Dendritic cell treated with granulocyte-macrophage colony-stimulating factor and Interleukin-4, amounts not matched to agents 40 ng/mL and 50 ng/mL, for 4 days (primary cell): ENCODE results near the gene SPTAN1.
"Not testable (repeated sequence)": the region's sequence is repeated elsewhere in the genome, so short reads cannot be mapped to it uniquely, and the experiment has no call there.

Experiments used
- H3K27ac Mint-ChIP-seq: one replicate; pipeline ENCODE4 v1.8.0; 2022; ENCODE audit warnings: mild to moderate bottlenecking, mixed read lengths
- H3K27me3 Mint-ChIP-seq: one replicate; pipeline ENCODE4 v1.8.0; 2022; ENCODE audit warnings: mild to moderate bottlenecking, mixed read lengths
- H3K36me3 Mint-ChIP-seq: one replicate; pipeline ENCODE4 v1.8.0; 2022; ENCODE audit warnings: low read depth, mixed read lengths
- H3K4me1 Mint-ChIP-seq: one replicate; pipeline ENCODE4 v1.8.0; 2022; ENCODE audit warnings: low read depth, mixed read lengths
- H3K4me3 Mint-ChIP-seq: one replicate; pipeline ENCODE4 v1.8.0; 2022; ENCODE audit warnings: mild to moderate bottlenecking, moderate library complexity, mixed read lengths
- H3K9me3 Mint-ChIP-seq: one replicate; pipeline ENCODE4 v1.8.0; 2022; ENCODE audit warnings: mixed read lengths
- intact Hi-C: fragments of 100-400 bp; cut with micrococcal nuclease; formaldehyde crosslinking; loops from one replicate; pipeline ENCODE4 v1.15.0; 2022

Gene SPTAN1

GRCh38 chr9:128636024-128636390, 83.6 kb downstream of the SPTAN1 start:
- H3K36me3 Mint-ChIP-seq, result peaks cover 48% of the 10 kb centered on the region
- H3K9me3 Mint-ChIP-seq, result no peaks in the 10 kb centered on the region
- no peak overlapping the region for H3K4me3 Mint-ChIP-seq
- peaks cover 14% of the 10 kb centered on the region for H3K4me1 Mint-ChIP-seq
- no peaks in the 10 kb centered on the region for H3K27me3 Mint-ChIP-seq
- no peak overlapping the region for H3K27ac Mint-ChIP-seq
- intact Hi-C loops, result loop anchor here (1.0 kb wide), 1 partner anchor 41 kb away; no protein-coding TSS in a partner anchor

GRCh38 chr9:128636556-128637530, 84.5 kb downstream of the SPTAN1 start:
- peaks cover 39% of the 10 kb centered on the region for H3K36me3 Mint-ChIP-seq
- no peaks in the 10 kb centered on the region for H3K27me3 Mint-ChIP-seq
- H3K27ac Mint-ChIP-seq, result no peak overlapping the region
- H3K4me1 Mint-ChIP-seq, result peaks cover 14% of the 10 kb centered on the region
- H3K4me3 Mint-ChIP-seq, result no peak overlapping the region
- intact Hi-C loops, result loop anchor here (1.0 kb wide), 1 partner anchor 40 kb away; no protein-coding TSS in a partner anchor
- no peaks in the 10 kb centered on the region for H3K9me3 Mint-ChIP-seq

DNA sequence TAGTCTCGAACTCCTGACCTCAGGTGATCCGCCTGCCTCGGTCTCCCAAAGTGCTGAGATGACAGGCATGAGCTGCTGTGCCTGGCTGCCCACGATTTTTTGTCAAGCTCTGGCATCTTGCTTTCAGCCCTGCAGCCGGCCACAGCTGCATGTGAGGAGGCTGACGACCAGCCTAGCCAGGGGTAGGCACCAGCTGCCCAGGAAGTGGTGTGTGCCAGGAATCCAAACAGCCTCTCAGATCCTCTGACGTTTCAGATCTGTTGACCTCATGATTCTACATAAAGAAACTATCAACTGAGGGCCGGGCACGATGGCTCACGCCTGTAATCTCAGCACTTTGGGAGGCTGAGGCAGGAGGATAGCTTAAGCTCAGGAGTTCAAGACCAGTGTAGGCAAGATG, 85.3 kb downstream of the SPTAN1 start:
- no peak overlapping the region for H3K4me3 Mint-ChIP-seq
- no peak overlapping the region for H3K27ac Mint-ChIP-seq
- peaks cover 31% of the 10 kb centered on the region for H3K36me3 Mint-ChIP-seq
- no peaks in the 10 kb centered on the region for H3K27me3 Mint-ChIP-seq
- peaks cover 14% of the 10 kb centered on the region for H3K4me1 Mint-ChIP-seq
- no peaks in the 10 kb centered on the region for H3K9me3 Mint-ChIP-seq
- intact Hi-C loops, result no loop called here

DNA sequence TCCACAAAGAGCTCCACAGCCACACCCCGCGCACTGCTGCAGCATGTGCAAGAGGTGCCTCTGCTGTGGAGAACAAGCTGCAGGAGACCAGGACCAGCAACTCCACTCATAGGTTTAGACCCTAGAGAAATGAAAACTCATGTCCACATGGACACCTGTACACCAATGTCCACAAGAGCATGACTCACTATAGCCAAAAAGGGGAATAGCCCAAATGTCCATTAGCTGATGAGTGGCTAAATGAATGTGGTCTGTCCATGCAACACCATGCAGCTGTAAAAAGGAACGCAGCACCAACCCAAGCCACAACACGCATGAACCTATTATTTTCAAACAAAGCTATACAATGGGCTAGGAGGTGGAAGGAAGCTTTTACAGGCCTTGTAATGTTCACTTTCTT, 86.2 kb downstream of the SPTAN1 start:
- H3K36me3 Mint-ChIP-seq, result peaks cover 22% of the 10 kb centered on the region
- no peaks in the 10 kb centered on the region for H3K9me3 Mint-ChIP-seq
- intact Hi-C loops, result no loop called here
- no peaks in the 10 kb centered on the region for H3K27me3 Mint-ChIP-seq
- H3K4me1 Mint-ChIP-seq, result peaks cover 15% of the 10 kb centered on the region
- no peak overlapping the region for H3K4me3 Mint-ChIP-seq
- H3K27ac Mint-ChIP-seq, result no peak overlapping the region

GRCh38 chr9:128640603-128641002, 88.2 kb downstream of the SPTAN1 start:
- Mint-ChIP-seq H3K27me3 (no peaks in the 10 kb centered on the region), H3K4me3 (no peak overlapping the region), H3K27ac (no peak overlapping the region), H3K9me3 (no peaks in the 10 kb centered on the region), H3K4me1 (peaks cover 12% of the 10 kb centered on the region), H3K36me3 (peaks cover 2% of the 10 kb centered on the region)
- intact Hi-C loops, result no loop called here

- peaks cover 5% of the 10 kb centered on the region for H3K4me1 Mint-ChIP-seq
- no peak overlapping the region for H3K27ac Mint-ChIP-seq
- H3K4me3 Mint-ChIP-seq, result no peak overlapping the region
- no peaks in the 10 kb centered on the region for H3K36me3 Mint-ChIP-seq
- H3K9me3 Mint-ChIP-seq, result no peaks in the 10 kb centered on the region
- intact Hi-C loops, result no loop called here
- H3K27me3 Mint-ChIP-seq, result no peaks in the 10 kb centered on the region
Measured at GRCh38 chr9:128642675-128643245, 90.4 kb downstream of the SPTAN1 start.

DNA sequence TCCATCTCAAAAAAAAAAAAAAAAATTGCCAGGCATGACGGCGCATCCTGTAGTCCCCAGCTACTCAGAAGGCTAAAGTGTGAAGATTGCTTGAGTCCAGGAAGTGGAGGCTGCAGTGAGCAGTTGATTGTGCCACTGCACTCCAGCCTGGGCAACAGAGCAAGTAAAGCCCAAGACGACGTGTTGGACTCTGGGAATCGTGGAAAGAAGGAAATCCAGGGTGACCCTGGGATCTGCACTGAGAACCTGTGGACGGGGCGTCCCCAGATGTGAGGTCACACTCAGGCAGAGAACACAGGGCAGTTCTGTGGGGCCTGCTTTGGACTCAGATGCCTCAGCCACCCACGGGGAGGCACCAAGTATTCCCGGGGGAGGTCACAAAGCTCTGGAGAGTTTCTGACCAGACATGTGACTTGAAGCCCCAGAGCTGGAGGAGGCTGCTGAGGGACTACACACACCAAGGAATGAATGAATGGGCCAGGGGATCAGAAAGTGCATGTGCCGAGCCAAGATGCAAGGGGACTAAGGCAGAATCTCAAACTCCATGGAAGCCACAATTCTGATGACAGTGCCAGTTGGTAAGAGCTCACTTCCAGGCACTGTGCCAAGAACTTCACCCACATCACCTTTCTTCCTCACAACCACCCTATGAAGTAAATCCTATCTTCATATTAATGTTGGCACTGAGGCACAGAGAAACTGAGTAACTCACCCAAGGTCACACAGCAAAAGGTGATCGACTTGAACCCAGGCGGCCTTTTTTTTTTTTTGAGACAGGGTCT, 91.3 kb downstream of the SPTAN1 start:
- no peaks in the 10 kb centered on the region for H3K36me3 Mint-ChIP-seq
- no peak overlapping the region for H3K27ac Mint-ChIP-seq
- H3K9me3 Mint-ChIP-seq, result no peaks in the 10 kb centered on the region
- no peaks in the 10 kb centered on the region for H3K27me3 Mint-ChIP-seq
- intact Hi-C loops, result no loop called here
- H3K4me3 Mint-ChIP-seq, result no peak overlapping the region
- H3K4me1 Mint-ChIP-seq, result peaks cover 5% of the 10 kb centered on the region

GRCh38 chr9:128648206-128648605, 95.8 kb downstream of the SPTAN1 start:
- H3K27me3 Mint-ChIP-seq, H3K36me3 Mint-ChIP-seq, intact Hi-C loops: not testable (repeated sequence)

DNA sequence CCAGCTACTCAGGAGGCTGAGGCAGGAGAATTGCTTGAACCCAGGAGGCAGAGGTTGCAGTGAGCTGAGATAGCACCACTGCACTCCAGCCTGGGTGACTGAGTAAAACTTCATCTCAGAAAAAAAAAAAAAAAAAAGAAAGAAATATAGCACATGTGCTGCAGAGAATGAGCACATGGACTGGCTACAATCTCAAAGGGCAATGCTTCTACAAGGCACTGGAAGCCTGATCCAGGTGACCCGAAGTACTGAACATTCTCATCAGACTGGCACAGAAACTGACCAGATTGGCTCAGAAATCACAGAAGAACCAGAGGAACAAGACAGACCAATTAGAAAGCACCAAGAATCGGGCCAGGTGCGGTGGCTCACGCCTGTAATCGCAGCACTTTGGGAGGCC, 99.4 kb downstream of the SPTAN1 start:
- H3K4me1 Mint-ChIP-seq, result peaks cover 3% of the 10 kb centered on the region
- intact Hi-C loops, result no loop called here
- no peaks in the 10 kb centered on the region for H3K27me3 Mint-ChIP-seq
- H3K27ac Mint-ChIP-seq, result no peak overlapping the region
- no peaks in the 10 kb centered on the region for H3K9me3 Mint-ChIP-seq
- no peak overlapping the region for H3K4me3 Mint-ChIP-seq
- H3K36me3 Mint-ChIP-seq, result peaks cover 4% of the 10 kb centered on the region

More at GRCh38 chr9:128648206-128648605, 95.8 kb downstream of the SPTAN1 start:
- not testable (repeated sequence) for H3K4me3 Mint-ChIP-seq, H3K9me3 Mint-ChIP-seq, H3K4me1 Mint-ChIP-seq, H3K27ac Mint-ChIP-seq

DNA sequence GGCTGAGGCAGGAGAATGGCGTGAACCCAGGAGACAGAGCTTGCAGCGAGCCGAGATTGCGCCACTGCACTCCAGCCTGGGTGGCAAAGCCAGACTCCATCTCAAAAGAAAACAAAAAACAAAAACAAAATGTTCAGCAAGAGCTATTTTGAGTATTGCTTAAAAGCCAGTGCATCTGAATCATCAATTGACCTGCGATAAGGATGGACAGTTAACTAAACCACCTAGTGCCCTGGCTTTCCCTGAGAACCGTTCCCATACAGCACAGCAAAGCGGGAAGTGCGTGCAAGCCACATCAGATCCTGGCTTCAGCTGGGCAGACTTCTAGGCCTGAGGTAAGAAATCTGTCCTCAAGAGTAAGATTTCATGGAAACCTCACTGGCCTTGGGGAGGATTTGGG, 101.5 kb downstream of the SPTAN1 start:
- Mint-ChIP-seq H3K27ac (no peak overlapping the region), H3K4me1 (peaks cover 5% of the 10 kb centered on the region), H3K4me3 (no peak overlapping the region), H3K27me3 (no peaks in the 10 kb centered on the region), H3K9me3 (no peaks in the 10 kb centered on the region), H3K36me3 (peaks cover 6% of the 10 kb centered on the region)
- intact Hi-C loops, result no loop called here

GRCh38 chr9:128654481-128654880, 102.1 kb downstream of the SPTAN1 start:
- Mint-ChIP-seq H3K27ac (no peak overlapping the region), H3K9me3 (no peaks in the 10 kb centered on the region), H3K36me3 (peaks cover 6% of the 10 kb centered on the region), H3K4me1 (peaks cover 5% of the 10 kb centered on the region), H3K27me3 (no peaks in the 10 kb centered on the region), H3K4me3 (no peak overlapping the region)
- intact Hi-C loops, result no loop called here

- H3K4me3 Mint-ChIP-seq, result peak within 1 kb of the TSS; percentile 90
- H3K27ac Mint-ChIP-seq, result peak within 1 kb of the TSS; percentile 99
- H3K36me3 Mint-ChIP-seq, result peaks cover 6% of the 10 kb centered on the region
- no peaks in the 10 kb centered on the region for H3K27me3 Mint-ChIP-seq
- H3K9me3 Mint-ChIP-seq, result no peaks in the 10 kb centered on the region
- H3K4me1 Mint-ChIP-seq, result peaks cover 5% of the 10 kb centered on the region
- intact Hi-C loops, result loop anchor here (2.0 kb wide), 1 partner anchor 32 kb away; the partner anchor contains the start of gene SET
Measured at GRCh38 chr9:128656416-128657343, 104.3 kb downstream of the SPTAN1 start, which contains the start of gene DYNC2I2. DYNC2I2 (minus strand) TSS chr9:128656847; CDS start chr9:128656726, 121 bp downstream.

GRCh38 chr9:128657344-128657704, 104.9 kb downstream of the SPTAN1 start:
- peaks cover 5% of the 10 kb centered on the region for H3K4me1 Mint-ChIP-seq
- no peaks in the 10 kb centered on the region for H3K9me3 Mint-ChIP-seq
- H3K4me3 Mint-ChIP-seq, result no peak overlapping the region
- H3K36me3 Mint-ChIP-seq, result peaks cover 6% of the 10 kb centered on the region
- H3K27ac Mint-ChIP-seq, result peak overlapping the region; percentile 99
- no peaks in the 10 kb centered on the region for H3K27me3 Mint-ChIP-seq
- intact Hi-C loops, result loop anchor here (2.0 kb wide), 1 partner anchor 31 kb away; the partner anchor contains the start of gene SET
